MM.1S (cell line): ENCODE results near the gene SLC13A5.

ENCODE experiments used
- DNase-seq: peaks from one replicate; pipeline ENCODE4 v3.0.0-alpha.2; 2015
- H2AFZ ChIP-seq: fragments of 300-600 bp; sonication (generic); 2 replicates; pipeline ENCODE4 v1.6.0; 2016; ENCODE audit warnings: antibody characterized with exemption, low read length
- H3F3A ChIP-seq: fragments of 300-600 bp; sonication (generic); 2 replicates; pipeline ENCODE4 v1.6.1; 2016; ENCODE audit warnings: mild to moderate bottlenecking, antibody characterized with exemption, low read length, moderate library complexity, mixed read lengths; ENCODE audit not compliant: insufficient read depth
- H3K27ac ChIP-seq: fragments of 300-600 bp; sonication (generic); 2 replicates; pipeline ENCODE4 v1.5.1; 2016; ENCODE audit warnings: mild to moderate bottlenecking, low read length
- H3K27me3 ChIP-seq: fragments of 300-600 bp; sonication (generic); replicated peaks from 2 replicates; pipeline ENCODE4 v1.6.0; 2016; ENCODE audit warnings: low read length; ENCODE audit not compliant: insufficient read depth
- H3K36me3 ChIP-seq: fragments of 300-600 bp; sonication (generic); replicated peaks from 2 replicates; pipeline ENCODE4 v1.6.1; 2016; ENCODE audit warnings: mild to moderate bottlenecking, low read length, mixed read lengths; ENCODE audit not compliant: insufficient read depth
- H3K4me1 ChIP-seq: fragments of 300-600 bp; sonication (generic); 2 replicates; pipeline ENCODE4 v1.6.1; 2016; ENCODE audit warnings: low read length, mixed read lengths
- H3K4me2 ChIP-seq: fragments of 300-600 bp; sonication (generic); 2 replicates; pipeline ENCODE4 v1.6.0; 2016; ENCODE audit warnings: low read depth, low read length
- H3K4me3 ChIP-seq: fragments of 300-600 bp; sonication (generic); 2 replicates; pipeline ENCODE4 v1.5.1; 2016; ENCODE audit warnings: low read length, mixed read lengths
- H3K79me2 ChIP-seq: fragments of 300-600 bp; sonication (generic); 2 replicates; pipeline ENCODE4 v1.6.1; 2016; ENCODE audit warnings: mixed run types, low read length, mixed read lengths
- H3K9ac ChIP-seq: fragments of 300-600 bp; sonication (generic); 2 replicates; pipeline ENCODE4 v1.6.1; 2016; ENCODE audit warnings: low read length, mixed read lengths
- H3K9me2 ChIP-seq: fragments of 300-600 bp; sonication (generic); replicated peaks from 2 replicates; pipeline ENCODE4 v1.6.1; 2016; ENCODE audit warnings: mild to moderate bottlenecking, low read length, mixed read lengths; ENCODE audit not compliant: insufficient read depth
- H3K9me3 ChIP-seq: fragments of 300-600 bp; sonication (generic); replicated peaks from 2 replicates; pipeline ENCODE4 v1.6.1; 2016; ENCODE audit warnings: mild to moderate bottlenecking, low read length, mixed read lengths; ENCODE audit not compliant: insufficient read depth
- H4K20me1 ChIP-seq: fragments of 300-600 bp; sonication (generic); 2 replicates; pipeline ENCODE4 v1.6.1; 2016; ENCODE audit warnings: mild to moderate bottlenecking, low read length, moderate library complexity, mixed read lengths; ENCODE audit not compliant: insufficient read depth
- EZH2 ChIP-seq: fragments of 300-600 bp; sonication (generic); optimal IDR thresholded peaks from 2 replicates; pipeline ENCODE3; 2017; ENCODE audit warnings: low read depth, mild to moderate bottlenecking, antibody characterized with exemption, low read length, mixed read lengths
- EZH2phosphoT487 ChIP-seq: fragments of 300-600 bp; sonication (generic); IDR thresholded peaks from 2 replicates; pipeline ENCODE4 v1.6.1; 2018; ENCODE audit warnings: antibody characterized with exemption, low read length
- TF ChIP-seq, protein P1 (sequence below): fragments of 300-600 bp; sonication (generic); IDR thresholded peaks from 2 replicates; pipeline ENCODE4 v1.5.1; 2016; ENCODE audit warnings: antibody characterized with exemption, low read length, mixed read lengths

Gene SLC13A5

GRCh38 chr17:6669479-6670212, 43.5 kb downstream of the SLC13A5 start:
- no peaks in the 10 kb centered on the region for H3K9me2 ChIP-seq
- H3K27ac ChIP-seq, result no peak overlapping the region
- no peaks in the 10 kb centered on the region for H3K9me3 ChIP-seq
- DNase-seq, result no peak
- H2AFZ ChIP-seq, result no peak overlapping the region
- H3K79me2 ChIP-seq, result no peaks in the 10 kb centered on the region
- H3K9ac ChIP-seq, result no peak overlapping the region
- no peaks in the 10 kb centered on the region for H4K20me1 ChIP-seq
- H3K36me3 ChIP-seq, result no peaks in the 10 kb centered on the region
- H3K27me3 ChIP-seq, result no peaks in the 10 kb centered on the region
- no peak overlapping the region for H3K4me2 ChIP-seq
- H3K4me1 ChIP-seq, result no peaks in the 10 kb centered on the region
- TF ChIP-seq, protein P1, sequence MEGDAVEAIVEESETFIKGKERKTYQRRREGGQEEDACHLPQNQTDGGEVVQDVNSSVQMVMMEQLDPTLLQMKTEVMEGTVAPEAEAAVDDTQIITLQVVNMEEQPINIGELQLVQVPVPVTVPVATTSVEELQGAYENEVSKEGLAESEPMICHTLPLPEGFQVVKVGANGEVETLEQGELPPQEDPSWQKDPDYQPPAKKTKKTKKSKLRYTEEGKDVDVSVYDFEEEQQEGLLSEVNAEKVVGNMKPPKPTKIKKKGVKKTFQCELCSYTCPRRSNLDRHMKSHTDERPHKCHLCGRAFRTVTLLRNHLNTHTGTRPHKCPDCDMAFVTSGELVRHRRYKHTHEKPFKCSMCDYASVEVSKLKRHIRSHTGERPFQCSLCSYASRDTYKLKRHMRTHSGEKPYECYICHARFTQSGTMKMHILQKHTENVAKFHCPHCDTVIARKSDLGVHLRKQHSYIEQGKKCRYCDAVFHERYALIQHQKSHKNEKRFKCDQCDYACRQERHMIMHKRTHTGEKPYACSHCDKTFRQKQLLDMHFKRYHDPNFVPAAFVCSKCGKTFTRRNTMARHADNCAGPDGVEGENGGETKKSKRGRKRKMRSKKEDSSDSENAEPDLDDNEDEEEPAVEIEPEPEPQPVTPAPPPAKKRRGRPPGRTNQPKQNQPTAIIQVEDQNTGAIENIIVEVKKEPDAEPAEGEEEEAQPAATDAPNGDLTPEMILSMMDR, result no peak
- no peak for TF ChIP-seq EZH2
- no peak for TF ChIP-seq EZH2phosphoT487
- H3K4me3 ChIP-seq, result no peak overlapping the region
- no peaks in the 10 kb centered on the region for H3F3A ChIP-seq

DNA sequence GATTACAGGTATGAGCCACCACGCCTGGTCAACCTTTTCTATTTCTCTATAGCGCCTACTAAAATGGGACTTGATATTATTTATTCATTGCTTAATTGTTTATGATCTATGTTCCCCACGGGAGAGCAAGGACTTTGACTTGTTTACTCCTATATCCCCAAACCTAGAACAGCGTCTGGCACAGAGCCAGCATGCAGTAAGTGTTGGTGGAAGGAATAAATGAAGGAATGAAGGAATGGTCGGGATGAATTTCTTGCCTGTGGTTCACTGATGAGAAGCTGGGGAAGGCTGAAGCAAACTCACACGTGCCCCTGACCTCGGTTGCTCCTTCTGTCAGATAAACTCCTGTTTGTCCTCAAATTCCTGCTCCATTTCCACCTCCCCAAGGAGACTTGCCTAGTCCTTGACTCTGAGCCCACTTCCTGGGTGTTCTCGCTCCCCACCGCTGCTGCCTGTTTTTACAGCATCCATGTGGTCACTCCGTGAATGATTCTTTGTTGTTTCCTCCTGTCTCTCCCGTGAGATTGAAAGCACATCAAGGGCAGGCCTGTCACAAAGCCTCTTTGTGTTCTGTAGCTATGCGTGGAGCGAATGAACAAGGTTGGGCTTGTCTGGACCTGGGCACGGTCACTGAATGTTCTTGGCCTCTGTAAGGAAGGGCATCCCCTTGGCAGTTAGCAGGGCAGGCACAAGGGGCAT, 44.3 kb downstream of the SLC13A5 start:
- Histone ChIP-seq H2AFZ (no peak overlapping the region), H3K9me3 (no peaks in the 10 kb centered on the region), H3K9me2 (no peaks in the 10 kb centered on the region), H3K9ac (no peak overlapping the region), H4K20me1 (no peaks in the 10 kb centered on the region), H3K79me2 (no peaks in the 10 kb centered on the region), H3F3A (no peaks in the 10 kb centered on the region), H3K27ac (no peak overlapping the region), H3K36me3 (no peaks in the 10 kb centered on the region), H3K4me1 (no peaks in the 10 kb centered on the region), H3K27me3 (no peaks in the 10 kb centered on the region), H3K4me2 (no peak overlapping the region), H3K4me3 (no peak overlapping the region)
- TF ChIP-seq EZH2phosphoT487 (no peak), EZH2 (no peak)
- TF ChIP-seq, protein P1, result no peak
- no peak for DNase-seq

DNA sequence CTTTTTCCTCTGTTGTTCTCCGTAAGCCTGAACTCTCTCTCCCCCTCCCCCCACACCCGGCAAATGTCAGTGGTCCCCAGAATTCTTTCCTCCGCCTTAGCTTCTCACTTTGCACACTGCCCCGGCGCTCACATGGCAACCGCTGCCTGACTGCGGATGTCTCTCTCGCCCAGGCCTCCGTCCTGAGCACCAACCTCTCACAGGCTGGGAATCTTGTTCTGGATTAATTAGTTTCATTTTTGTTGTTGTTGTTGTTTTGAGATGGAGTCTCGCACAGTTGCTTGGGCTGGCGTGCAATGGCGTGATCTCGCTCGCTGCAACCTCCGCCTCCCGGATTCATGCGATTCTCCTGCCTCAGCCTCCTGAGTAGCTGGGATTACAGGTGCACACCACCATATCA, 45.0 kb downstream of the SLC13A5 start:
- DNase-seq, result no peak
- no peak overlapping the region for H3K9ac ChIP-seq
- H3F3A ChIP-seq, result no peaks in the 10 kb centered on the region
- no peak for TF ChIP-seq EZH2phosphoT487
- TF ChIP-seq, protein P1, result no peak
- H3K36me3 ChIP-seq, result no peaks in the 10 kb centered on the region
- no peak overlapping the region for H3K4me2 ChIP-seq
- no peak overlapping the region for H3K27ac ChIP-seq
- no peaks in the 10 kb centered on the region for H3K4me1 ChIP-seq
- no peak overlapping the region for H3K4me3 ChIP-seq
- no peaks in the 10 kb centered on the region for H3K9me2 ChIP-seq
- H3K27me3 ChIP-seq, result no peaks in the 10 kb centered on the region
- H2AFZ ChIP-seq, result no peak overlapping the region
- no peaks in the 10 kb centered on the region for H4K20me1 ChIP-seq
- H3K9me3 ChIP-seq, result no peaks in the 10 kb centered on the region
- no peaks in the 10 kb centered on the region for H3K79me2 ChIP-seq
